AG08395 (cell line): ENCODE measurements around the gene GRIA1.

Source experiments
- DNase-seq: peaks from one replicate; pipeline ENCODE4 v3.0.0; 2012; ENCODE audit warnings: mixed read lengths, low spot score

Gene GRIA1

GRCh38 chr5:153490118-153491037, at the start of gene GRIA1:
GRIA1 (plus strand) TSS chr5:153490670.
- DNase-seq = no peak

DNA sequence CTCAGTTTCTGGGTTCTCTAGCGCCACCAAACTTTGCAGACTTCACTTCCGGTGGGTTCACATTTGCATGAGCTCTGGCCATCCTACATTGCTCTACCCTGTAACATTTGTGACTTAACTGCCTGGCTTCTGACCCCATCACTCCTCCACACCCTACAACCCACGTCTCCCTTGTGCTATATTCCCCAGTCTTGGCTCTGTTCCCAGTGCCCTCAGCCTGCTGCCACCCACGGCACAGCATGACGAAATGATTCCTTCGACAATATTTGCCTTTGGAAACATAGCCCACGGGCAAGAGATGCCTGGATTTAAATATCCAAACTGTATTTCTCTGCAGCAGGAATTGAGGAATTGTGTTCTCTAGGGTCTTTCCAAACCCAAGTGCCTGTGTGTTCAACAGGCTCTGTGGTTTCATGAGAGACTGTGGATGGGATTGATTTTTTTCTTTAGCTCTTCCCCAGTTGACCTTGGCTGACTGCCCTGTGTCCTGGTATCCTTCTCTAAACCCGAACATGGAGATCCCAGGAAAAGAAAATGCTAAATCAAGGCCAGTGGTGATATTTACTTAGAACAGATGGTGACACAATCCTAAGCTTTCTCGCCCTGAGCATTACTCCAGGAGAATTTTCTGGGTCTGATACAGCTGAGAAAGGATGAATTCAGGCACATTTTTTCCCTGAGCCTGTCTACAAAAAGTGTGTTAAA, 44.4 kb upstream of the GRIA1 start:
- DNase-seq = no peak

GRCh38 chr5:153447534-153447933, 42.9 kb upstream of the GRIA1 start:
- DNase-seq = no peak

GRCh38 chr5:153456354-153456753, 34.1 kb upstream of the GRIA1 start:
- DNase-seq = no peak

DNA sequence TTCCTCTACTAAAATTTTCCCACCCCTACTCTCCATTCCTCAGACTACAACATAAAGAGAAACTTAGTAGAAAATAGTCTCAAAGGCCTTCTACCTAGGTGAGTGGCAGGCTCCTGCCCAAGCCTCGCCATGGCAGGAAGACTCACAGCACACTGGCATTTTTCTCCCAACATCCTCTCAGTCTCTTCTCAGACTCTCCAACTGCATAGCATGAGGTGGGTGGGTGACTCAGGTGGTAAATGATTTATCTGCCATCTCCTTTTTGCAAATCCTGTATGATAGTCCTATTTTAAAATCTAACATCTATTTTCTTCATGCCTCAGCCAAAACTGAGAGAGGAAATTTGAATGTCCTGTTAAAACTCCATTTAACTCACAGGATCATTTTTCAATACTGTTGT, 33.5 kb upstream of the GRIA1 start:
- DNase-seq = no peak

DNA sequence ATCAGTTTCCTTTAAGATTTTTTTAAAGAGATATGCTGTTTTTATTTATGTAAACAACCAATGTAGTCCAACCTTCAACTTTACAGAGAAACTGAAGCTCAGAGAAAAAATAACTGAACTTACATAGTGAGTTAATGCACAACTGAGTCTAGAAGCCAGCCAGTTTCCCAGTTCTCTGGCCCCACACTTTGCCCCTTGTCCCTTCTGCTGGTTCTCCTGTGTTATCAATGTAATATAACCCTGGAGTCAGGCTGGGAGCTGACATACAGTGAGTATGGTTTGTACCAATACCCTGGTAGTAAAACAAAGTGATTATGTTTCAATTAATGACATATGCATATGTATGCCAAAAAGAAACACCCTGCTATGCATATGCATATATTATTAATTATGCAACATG, 32.2 kb upstream of the GRIA1 start:
- no peak for DNase-seq

DNA sequence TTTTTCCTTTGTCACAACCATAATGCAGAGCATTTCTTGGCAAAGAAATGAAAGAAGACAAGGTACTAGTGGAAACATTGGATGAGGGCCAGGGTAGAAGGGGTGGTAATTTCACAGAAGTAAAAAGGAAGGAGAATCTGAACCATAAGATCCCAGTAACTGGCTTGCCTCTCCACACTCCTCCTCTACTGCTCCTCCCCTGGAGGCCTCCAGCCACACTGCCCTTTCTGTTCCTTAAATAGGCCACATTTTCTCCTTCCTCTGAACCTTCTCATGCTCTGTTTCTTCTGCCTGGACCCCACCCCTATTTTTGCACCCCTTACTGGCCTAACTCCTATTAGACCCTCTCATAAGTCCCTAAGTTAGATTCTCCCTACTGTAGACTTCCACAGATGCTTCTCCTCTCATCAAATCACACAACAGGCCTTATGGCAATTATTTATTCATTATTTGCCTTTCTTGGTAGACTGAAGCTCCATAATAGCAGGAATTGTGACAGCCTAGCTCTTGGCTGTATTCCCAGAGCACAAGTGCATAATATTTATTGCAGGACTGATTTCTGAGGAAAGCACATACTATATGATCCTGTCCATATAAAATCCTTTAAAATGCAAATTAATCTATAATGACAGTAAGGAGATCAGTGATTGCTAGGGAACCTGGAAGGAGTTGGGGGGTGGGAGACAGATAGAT, 31.3 kb upstream of the GRIA1 start:
- DNase-seq = no peak

GRCh38 chr5:153460421-153460820, 30.0 kb upstream of the GRIA1 start:
- peak; percentile 15 for DNase-seq

DNA sequence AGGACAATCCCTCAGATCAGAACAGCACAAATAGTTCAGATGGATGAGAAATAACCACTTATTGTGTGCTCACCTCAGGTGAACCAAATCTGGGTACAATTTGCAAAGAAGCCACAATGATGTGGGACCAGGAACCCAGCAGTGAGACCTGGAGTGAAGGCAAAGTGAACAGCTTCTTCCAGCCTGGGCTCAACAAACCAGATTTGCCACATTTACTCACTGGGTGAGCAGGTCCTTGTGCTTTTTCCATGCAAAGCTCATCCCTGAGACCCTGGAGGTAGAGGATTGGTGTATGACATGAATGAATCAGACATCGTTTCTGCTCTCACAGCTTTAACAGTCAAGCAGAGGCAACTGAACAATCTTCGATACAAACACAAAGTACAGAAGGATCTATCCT, 29.1 kb upstream of the GRIA1 start:
- no peak for DNase-seq

- DNase-seq = peak; percentile 28
Measured at GRCh38 chr5:153463806-153464205, 26.7 kb upstream of the GRIA1 start.

GRCh38 chr5:153467546-153467945, 22.9 kb upstream of the GRIA1 start:
- no peak for DNase-seq

DNA sequence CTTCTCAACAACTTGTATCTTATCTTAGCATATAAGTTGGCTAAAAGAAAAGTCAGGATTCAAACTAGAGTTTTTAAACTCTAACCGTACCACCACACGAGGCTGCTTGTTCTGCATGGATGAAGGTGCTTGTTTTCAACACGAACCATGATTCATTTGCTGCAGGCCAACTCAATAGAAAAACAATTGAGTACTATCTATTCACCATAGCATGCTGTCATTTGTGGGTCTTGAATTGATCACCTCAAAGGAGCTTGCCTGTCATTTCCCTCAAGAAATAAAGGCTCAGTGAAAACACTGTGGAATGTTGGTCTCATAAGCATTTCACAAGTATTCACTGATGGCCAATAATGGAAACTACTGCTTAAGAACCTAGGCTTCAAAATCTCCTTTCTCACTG, 21.0 kb upstream of the GRIA1 start:
- no peak for DNase-seq

DNA sequence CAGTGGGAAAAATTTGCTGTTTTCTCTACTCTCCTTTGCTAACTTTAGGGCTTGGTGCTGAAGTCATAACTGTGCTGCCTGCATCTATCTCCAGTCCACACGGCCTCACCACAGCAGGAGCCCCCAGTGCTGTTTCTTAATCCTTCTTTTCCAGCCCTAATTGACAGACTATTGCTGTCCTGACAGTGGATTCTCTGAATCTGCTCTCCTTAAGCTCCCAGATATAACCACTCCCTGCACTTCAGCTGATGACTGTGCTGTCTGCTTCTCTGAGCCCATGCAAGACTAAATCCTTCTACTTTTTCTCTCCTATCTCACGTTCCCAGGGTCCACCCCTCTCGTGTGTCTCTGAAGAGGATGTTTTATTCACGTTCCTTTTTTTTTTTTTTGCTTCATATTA, 19.7 kb upstream of the GRIA1 start:
- no peak for DNase-seq

GRCh38 chr5:153476767-153477166, 13.7 kb upstream of the GRIA1 start:
- DNase-seq = peak; percentile 40

DNA sequence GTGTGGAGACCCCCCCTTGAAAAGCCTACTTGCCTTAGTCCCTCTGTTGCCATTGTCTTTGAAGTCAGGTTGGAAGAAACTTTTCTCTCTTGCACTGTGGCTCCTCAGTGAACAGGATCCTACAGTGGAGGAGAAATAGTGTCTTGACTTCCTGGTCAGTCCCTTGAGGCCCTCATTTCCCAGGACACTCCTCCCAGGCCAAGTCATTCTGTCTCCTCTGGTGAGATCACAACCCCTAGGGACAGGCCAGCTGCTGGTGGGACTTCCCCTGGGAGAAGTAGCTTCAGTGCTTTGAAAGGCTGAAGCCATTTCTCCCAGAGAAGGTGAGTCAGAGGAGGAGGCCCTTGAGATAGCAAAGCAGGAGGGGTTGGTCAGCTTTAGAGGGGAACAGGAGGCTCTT, 10.1 kb upstream of the GRIA1 start:
- peak; percentile 35 for DNase-seq

GRCh38 chr5:153483482-153483881, 7.0 kb upstream of the GRIA1 start:
- DNase-seq = no peak

DNA sequence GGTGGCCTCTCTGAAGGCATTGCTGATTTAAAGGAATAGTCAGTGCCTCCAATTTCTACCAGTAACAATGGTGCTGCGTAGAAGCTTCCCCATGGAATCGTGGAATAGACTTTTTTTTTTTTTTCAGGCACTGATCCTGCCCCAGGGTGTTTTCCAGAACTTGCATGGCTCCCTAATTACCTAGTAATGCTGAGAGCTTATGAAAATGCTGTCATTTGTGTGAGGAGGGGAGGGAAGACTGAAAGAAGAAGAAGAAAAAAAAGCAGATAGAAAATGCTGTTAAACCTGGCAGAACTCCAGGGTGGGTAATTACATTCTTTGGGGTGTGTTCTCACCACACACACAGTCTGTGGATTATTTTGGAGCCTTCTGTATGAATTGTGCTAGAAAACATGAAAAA, 4.8 kb upstream of the GRIA1 start:
- no peak for DNase-seq

- DNase-seq = no peak
Measured at GRCh38 chr5:153486771-153487170, 3.7 kb upstream of the GRIA1 start.

GRCh38 chr5:153489611-153490010, 859 bp upstream of the GRIA1 start:
- peak; percentile 53 for DNase-seq

DNA sequence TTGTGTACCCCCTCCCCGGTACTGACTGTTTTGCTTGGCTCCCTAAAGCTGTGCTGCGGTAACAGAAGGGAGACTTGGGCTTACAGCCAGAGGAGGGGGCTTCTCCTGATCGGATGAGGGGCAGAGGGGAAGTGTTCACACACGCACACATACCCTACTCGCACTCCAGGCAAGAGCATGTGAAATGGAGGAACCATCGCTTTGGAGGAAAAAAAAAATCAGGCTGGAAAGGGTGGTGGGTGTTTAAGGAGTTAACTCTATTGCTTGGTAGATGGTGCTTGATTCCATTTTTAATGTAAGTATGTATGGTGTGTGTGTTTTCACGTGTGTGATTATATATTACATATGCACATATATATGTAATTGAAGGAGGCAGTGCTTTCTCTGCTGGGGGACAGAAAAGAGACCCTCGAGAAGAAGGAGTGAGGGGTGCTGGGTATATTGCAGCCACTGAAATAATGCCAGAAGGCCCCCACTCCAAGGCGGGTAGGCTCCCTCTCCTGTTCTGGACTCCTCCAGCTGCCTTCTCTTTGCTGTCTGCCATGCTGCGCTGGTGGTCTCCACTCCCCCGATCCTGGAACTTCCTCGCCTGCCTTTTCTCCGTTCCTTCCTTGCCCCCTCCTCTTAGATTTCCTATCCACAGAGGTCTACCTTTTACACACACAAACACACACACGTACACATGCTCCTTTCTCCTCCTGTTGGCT, 721 bp downstream of the GRIA1 start:
- DNase-seq = no peak

DNA sequence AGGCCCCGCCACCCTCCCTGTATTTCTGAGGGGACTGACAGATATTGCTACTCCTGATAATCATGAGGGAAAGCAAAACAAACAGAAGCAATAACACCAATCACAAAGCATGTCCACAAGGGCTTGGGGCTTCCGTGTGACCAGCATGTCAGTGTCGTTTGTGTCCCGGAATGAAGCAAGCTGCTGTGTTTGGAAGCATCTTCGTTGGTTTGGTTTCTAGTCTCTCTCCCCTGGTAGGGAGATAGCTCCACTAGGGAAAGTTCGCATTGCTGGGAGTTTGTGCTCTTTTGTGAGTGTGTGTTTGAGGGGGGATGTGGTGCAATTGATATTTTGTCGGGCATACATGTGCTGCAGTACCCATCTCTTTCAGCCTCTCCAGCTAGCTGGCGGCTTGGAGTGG, 1.4 kb downstream of the GRIA1 start:
- DNase-seq = no peak

GRCh38 chr5:153496835-153497234, 6.4 kb downstream of the GRIA1 start:
- peak; percentile 55 for DNase-seq
